ENCODE data around the gene MACROD2.

MACROD2 gene

GRCh38 chr20:15205028-15205427, 1209.7 kb downstream of the MACROD2 start:
- DNase-seq = peak; percentile 7

GRCh38 chr20:15205719-15206118, 1210.4 kb downstream of the MACROD2 start:
- no peak for DNase-seq

- DNase-seq = no peak
These were observed 1214.2 kb downstream of the MACROD2 start for GRCh38 chr20:15209537-15209936.

- no peak for DNase-seq
These were observed 1218.7 kb downstream of the MACROD2 start for GRCh38 chr20:15214051-15214450.

GRCh38 chr20:15220009-15220656, 1224.8 kb downstream of the MACROD2 start:
- no peak for DNase-seq

GRCh38 chr20:15220778-15221565, 1225.7 kb downstream of the MACROD2 start:
- DNase-seq = no peak

GRCh38 chr20:15222502-15223330, 1227.4 kb downstream of the MACROD2 start:
- DNase-seq = no peak

GRCh38 chr20:15224199-15224598, 1228.9 kb downstream of the MACROD2 start:
- no peak for DNase-seq

GRCh38 chr20:15227102-15227501, 1231.8 kb downstream of the MACROD2 start:
- no peak for DNase-seq

- DNase-seq = no peak
These were observed 1236.9 kb downstream of the MACROD2 start for GRCh38 chr20:15232243-15232642.

- no peak for DNase-seq
These were observed 1240.3 kb downstream of the MACROD2 start for GRCh38 chr20:15235471-15236198.

- peak; percentile 43 for DNase-seq
These were observed 1241.5 kb downstream of the MACROD2 start for GRCh38 chr20:15236812-15237211.

GRCh38 chr20:15239542-15240206, 1244.4 kb downstream of the MACROD2 start:
- DNase-seq = no peak

GRCh38 chr20:15240801-15241200, 1245.5 kb downstream of the MACROD2 start:
- DNase-seq = no peak

- DNase-seq = no peak
These were observed 1246.4 kb downstream of the MACROD2 start for GRCh38 chr20:15241681-15242080.

GRCh38 chr20:15242773-15243172, 1247.5 kb downstream of the MACROD2 start:
- no peak for DNase-seq

- DNase-seq = no peak
These were observed 1250.6 kb downstream of the MACROD2 start for GRCh38 chr20:15245896-15246295.

- DNase-seq = no peak
These were observed 1253.5 kb downstream of the MACROD2 start for GRCh38 chr20:15248618-15249395.

GRCh38 chr20:15251171-15251570, 1255.9 kb downstream of the MACROD2 start:
- DNase-seq = no peak

GRCh38 chr20:15252304-15252703, 1257.0 kb downstream of the MACROD2 start:
- no peak for DNase-seq

GRCh38 chr20:15253431-15253830, 1258.1 kb downstream of the MACROD2 start:
- no peak for DNase-seq
